Nephron progenitor cell (in vitro differentiated cells): ENCODE results near the gene GALNT13.

Source experiments
- DNase-seq: peaks from one replicate; pipeline ENCODE4 v3.0.0; 2021
- H3K27ac Mint-ChIP-seq: 2 replicates; pipeline ENCODE4 v1.8.0; 2021; ENCODE audit warnings: mild to moderate bottlenecking, moderate library complexity, mixed read lengths
- H3K27me3 Mint-ChIP-seq: 2 replicates; pipeline ENCODE4 v1.8.0; 2021; ENCODE audit warnings: mild to moderate bottlenecking, low read depth, mixed read lengths; ENCODE audit not compliant: poor library complexity
- H3K36me3 Mint-ChIP-seq: 2 replicates; pipeline ENCODE4 v1.8.0; 2021; ENCODE audit warnings: low read depth, mixed read lengths
- H3K4me1 Mint-ChIP-seq: 2 replicates; pipeline ENCODE4 v1.8.0; 2021; ENCODE audit warnings: mixed read lengths
- H3K4me3 Mint-ChIP-seq: 2 replicates; pipeline ENCODE4 v1.8.0; 2021; ENCODE audit warnings: mild to moderate bottlenecking, moderate library complexity, mixed read lengths
- H3K9me3 Mint-ChIP-seq: 2 replicates; pipeline ENCODE4 v1.8.0; 2021; ENCODE audit warnings: mild to moderate bottlenecking, moderate library complexity, mixed read lengths
- CTCF ChIP-seq: fragments of 200-600 bp; sonication (generic); IDR thresholded peaks from 2 replicates; pipeline ENCODE4 v1.5.0; 2021; ENCODE audit warnings: antibody characterized with exemption

The GALNT13 gene

GRCh38 chr2:154497019-154497418 lies 625.3 kb downstream of the GALNT13 start:
- no peak for TF ChIP-seq CTCF
- no peak for DNase-seq
- H3K4me3 Mint-ChIP-seq: no peak overlapping the region
- peaks cover 3% of the 10 kb centered on the region for H3K27me3 Mint-ChIP-seq
- no peak overlapping the region for H3K27ac Mint-ChIP-seq
- no peaks in the 10 kb centered on the region for H3K4me1 Mint-ChIP-seq
- no peaks in the 10 kb centered on the region for H3K36me3 Mint-ChIP-seq
- no peaks in the 10 kb centered on the region for H3K9me3 Mint-ChIP-seq
